Measurements from ENCODE around the gene LRG1.

Gene LRG1, protein sequence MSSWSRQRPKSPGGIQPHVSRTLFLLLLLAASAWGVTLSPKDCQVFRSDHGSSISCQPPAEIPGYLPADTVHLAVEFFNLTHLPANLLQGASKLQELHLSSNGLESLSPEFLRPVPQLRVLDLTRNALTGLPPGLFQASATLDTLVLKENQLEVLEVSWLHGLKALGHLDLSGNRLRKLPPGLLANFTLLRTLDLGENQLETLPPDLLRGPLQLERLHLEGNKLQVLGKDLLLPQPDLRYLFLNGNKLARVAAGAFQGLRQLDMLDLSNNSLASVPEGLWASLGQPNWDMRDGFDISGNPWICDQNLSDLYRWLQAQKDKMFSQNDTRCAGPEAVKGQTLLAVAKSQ

DNA sequence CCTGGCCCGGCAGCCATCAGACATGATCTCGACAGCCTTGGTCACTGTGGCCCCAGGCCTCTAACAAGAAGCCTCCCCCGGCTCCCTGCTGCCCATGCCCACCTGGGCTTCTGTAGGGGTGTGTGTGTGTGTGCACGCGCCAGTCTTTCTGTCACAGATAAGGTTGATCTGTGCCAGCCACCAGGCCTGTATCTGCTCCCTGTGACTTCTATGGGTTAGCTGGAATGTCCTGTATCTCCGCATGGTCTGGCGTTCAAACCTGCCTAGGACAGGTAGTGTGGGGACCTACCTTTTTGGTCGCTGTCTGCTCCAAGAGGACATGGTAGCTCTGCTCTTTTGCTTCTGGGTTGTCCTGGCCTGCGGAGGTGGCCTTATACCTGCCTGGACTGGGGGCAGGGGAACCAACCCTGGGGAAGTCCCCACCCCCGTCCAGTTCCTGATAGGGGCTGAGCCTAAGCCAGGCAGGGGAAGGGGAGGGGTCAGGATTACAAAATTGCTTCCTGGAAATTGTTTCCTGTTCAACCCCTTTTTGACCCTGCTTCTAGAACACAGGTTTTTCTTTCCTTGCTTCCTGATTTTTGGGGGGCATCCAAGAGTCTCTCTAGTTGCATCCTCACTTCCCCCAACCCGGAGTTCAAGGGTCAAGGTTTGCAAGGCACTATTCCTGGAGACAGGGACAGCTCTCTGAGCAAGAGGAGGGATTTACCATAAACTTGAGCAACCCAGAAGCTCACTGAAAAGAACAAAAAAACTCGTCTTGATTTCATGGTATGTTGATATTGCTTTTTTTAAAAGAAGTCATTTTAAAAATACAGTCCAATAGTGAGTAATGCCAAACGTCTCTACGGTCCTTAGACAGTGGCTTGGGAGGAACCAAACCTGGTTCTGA, at the start of gene LRG1:
LRG1 (minus strand) TSS at position 344 of the 889 bp plus-strand sequence; CDS start at position 321, 23 bp downstream.
- DNase-seq: no peak

DNA sequence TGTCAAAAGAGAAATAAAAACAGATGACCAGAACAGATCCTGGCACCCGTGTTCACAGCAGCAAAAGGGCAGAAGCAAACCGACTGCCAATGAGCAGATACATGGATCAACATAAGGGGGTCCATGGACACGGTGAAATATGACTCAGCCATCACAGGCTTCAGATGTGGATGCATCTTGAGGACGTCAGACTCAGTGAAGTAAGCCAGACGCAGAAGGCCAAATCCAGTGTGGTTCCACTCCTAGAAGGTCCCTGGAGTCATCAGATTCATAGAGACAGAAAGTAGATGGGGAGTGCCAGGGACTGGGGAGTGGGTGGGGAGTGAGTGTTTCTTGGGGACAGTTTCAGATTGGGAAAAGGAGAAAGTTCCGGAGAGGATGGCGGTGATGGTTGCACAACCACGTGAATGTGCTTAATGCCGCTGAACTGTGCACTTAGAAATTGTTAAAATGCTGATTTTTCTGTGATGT, 48.5 kb upstream of the LRG1 start:
- no peak for DNase-seq

DNA sequence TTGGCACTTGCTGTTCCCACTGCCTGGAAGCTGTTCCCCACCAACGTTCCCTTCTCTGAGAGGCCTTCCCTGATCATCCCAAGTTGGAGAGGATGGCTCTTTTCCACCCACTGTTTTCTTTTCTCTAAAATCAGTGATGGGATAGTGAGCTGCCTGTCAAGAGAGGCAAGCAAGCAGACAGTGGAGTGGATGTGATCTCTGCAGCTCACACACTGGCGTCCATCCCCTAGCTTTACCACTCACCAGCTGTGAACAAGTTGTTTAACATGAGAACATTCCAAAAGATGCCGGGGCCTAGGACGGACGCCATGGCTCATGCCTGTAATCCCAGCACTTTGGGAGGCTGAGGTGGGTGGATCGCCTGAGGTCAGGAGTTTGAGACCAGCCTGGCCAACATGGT, 47.7 kb upstream of the LRG1 start:
- no peak for DNase-seq

DNA sequence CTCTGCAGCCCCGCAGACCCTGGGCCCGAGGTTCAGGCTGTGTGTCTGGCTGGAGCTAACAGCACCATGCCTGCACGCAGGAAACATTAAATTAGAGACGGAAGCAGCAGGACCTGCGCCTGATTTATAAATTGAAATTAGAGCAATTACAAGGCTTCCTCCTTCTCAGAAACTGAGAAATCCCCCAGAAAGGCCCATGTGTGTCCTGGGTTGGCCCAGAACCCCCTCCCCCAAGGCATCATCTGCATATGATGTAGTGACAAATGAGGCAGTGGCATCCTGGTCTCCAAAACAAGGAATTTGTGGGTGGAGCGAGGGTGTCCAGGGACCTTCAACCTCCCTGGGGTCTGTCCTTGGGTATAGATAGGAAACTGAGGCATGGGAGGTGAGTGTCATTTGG, 46.9 kb upstream of the LRG1 start:
- DNase-seq: no peak

DNA sequence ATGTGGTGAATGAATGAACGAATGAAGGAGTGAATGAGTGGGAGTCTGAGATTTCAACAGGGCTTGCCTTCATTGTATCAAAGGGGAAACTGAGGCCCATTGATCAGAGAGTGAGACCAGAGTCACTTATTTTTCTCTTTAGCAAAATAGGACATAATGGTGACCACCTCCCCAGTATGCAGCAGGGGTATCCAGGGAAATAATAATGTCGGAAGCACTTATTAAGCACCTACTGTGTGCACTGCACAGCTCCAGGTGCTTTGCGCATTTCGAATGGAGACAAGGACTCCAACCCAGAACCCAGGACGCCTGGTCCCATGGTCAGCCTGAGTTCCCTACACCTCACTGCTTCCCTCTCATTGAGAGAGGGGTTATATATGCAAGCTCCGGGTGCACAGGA, 46.4 kb upstream of the LRG1 start:
- DNase-seq: no peak

DNA sequence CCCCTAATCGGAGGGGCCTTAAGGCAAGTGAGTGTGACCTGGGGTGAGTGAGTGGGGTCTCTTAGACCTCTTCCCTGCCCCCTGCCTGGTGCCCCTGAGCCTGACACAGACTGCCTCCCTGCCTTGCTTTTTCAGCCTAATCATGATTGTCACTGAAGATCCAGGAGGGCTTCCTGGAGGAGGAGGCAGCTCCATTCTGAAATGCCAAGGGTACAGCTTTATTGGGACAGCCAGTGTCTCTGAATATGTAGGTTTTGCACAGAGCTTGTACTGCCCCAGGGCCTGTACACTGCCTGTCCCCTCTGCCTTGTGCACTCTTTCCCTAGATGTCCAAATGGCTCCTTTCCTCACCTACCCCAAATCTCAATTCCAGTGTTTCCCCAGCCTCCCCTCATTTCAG, 45.7 kb upstream of the LRG1 start:
- DNase-seq: no peak

DNA sequence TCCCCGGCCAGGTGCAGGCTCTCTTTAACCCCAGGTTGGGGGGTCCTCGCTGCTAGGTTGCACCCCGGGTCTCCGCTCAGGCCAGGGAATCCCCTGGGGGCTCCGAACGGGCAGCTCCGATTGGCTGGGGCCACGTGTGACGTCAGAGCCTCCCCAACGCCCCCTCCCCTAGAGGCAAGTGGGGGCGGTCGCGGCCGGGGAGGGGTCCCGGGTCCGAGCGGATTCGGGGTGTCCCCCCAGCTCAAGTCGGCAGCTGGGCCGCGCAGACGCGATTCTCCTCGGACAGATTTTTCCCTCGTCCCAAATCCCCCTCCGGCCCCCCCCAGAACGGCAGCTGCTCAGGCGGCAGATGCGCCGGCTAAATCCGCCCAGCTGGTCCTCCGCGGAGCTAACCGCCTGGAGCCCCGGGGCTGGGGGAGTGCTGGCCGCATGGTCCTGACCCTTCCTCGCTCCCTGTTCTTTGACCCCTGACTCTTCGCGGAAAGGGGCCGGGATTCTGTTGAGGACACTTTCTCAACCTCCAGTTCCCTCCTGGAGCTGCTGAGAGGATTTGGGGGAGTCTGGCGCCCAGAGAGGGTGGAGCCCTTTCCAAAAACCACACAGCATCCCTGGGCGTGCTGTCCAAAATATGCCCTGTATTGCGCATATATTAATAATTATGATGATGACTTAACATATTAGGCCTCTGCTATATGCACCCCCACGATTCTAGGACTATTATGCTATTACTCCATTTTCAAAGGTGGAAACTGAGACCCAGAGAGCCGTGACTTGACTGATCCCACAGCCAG, 45.0 kb upstream of the LRG1 start:
- DNase-seq: no peak

DNA sequence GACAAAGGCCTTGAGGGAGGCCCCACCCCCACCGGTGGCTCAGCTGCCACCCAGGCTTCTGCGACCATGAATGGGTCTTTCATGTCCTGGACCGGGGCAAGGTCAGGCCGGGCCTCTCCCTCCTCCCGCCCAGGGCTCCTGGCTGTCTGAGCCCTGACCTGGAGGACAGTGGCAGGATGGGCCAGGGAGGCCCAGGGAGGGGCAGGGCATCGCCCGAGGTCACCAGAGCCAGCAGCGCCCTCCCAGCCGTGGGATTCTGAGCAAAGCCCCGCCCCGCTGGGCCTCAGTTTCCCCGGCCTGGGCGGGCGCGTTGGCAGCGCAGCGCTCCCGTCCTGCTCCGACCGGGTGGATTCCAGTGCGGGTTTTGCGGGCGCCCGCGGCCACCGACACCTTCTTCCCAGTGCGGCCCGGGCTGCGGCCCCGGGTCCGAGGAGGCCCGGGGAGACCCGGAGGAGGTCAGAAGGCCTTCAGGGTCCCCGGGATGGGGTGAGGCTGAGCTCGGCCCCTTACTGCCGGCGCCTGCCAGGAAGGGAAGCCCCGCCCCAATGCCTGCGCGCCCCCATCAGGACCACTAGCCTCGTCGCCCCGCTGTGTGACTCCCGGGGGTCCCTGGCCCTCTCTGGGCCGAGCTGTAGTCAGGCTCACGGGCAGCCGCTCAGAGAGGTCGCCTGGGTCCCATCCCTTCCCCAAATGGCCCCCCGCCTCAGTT, 44.3 kb upstream of the LRG1 start:
- no peak for DNase-seq

DNA sequence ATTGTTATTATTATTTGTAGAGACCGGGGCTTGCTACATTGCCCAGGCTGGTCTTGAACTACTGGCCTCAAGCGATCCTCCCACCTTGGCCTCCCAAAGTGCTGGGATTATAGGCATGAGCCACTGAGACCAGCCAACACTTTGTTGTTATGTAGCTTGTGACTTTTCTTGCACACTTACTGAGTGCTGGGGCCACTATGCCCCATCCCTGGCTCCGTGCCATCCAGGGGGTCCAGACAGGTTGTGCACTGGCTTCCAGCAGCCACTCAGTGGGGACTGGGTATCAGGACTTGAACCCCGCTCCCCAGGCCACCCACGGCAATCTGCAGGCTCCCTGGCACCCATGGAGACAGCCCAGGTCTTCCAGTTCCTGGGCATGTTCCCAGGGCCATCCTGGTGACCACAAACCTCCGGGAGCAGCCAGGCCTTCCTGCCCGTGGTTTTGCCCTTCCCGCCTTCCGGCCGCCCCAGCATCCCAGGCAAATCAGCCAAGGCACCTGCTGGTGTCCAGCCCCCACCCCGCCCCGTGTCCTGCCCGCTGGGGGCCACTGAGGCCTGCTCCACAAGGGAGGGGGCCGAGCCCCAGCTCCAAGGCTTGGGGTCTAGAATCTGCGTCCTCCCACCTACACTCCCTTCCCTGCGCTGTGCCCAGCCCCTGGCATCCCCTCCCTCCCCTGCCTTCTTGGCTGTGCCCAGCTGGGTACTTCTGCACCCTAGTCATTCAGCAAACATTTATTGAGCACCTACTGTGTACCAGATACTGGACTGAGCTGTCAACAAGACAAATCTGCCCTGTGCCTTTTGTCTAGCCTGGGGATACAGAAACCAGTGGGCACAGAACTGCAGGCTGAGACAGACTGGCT, 43.4 kb upstream of the LRG1 start:
- DNase-seq: no peak

DNA sequence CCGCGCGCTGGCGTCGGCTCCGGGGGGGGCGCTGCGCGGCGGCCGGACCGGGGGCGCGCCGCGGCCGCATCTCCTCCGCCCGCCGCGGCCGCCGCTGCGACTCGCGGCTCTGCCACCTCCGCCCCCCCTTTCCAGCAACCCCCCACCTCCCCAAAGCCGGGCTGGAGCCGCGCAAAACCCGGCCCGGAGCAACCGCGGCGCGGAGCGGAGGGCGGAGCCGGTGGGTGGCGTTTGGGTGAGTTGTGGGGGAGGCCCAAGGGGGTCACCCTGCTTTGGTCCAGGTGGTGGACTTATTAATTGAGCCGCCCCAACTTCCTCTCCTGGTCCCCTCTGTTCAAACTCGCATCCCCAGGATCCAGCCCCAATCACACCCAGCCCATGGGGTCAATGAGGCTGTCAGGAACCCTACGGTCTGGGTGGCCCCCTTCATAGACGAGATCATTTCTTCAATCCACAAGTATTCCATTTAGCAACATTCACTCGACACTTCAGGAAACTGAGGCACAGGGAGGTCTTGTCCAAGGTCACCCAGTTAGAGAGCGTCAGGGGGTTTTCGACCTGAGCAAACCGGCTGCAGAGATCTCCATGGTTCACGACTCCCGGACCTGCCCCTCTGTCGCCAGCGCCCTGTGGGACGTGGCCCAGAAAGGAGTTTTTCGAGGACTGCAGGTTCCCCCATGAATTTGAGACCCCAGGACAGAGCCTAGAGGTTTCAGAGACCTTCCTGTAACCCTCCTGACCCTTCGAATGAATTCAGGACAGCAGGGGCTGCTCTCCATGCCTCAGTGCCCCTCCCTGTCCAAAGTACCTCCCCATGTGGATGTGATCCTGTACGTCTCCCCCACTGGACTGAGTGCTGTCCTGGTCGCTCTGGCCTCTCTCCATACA, 42.1 kb upstream of the LRG1 start:
- no peak for DNase-seq

DNA sequence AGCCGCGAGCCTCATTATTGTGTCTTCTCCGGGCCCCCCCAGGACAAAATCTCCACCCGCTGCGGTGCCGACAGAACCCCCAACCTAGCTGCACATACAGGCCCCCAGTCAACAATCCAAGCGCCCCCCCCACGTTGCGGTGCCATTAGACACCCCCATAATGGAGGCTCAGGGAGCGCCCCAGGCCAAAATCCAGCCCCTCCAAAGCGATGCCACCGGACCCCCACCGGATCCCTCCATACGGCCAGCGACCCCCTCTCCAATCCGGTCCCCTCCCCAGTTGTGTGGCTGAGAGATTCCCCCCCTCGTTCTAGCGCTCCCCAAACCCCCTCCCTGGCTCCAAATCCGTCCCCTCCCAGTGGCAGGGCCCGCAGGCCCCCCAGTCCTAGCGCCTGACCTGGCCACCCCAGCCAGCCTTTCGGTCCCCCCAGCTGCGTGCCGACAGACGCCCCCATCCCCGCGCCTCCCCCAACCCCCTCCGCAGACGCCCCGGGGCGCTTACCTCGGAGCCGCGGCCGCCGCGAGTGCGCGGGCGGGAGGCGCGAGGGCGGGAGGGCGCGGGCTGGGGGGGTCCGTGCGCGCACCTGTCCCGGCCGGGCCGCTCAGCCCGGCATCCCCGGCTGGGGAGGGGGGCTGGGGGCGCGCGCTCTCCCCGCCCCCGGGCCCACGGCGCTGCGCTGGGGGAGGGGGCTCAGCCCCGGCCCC, 41.3 kb upstream of the LRG1 start:
- DNase-seq: no peak

DNA sequence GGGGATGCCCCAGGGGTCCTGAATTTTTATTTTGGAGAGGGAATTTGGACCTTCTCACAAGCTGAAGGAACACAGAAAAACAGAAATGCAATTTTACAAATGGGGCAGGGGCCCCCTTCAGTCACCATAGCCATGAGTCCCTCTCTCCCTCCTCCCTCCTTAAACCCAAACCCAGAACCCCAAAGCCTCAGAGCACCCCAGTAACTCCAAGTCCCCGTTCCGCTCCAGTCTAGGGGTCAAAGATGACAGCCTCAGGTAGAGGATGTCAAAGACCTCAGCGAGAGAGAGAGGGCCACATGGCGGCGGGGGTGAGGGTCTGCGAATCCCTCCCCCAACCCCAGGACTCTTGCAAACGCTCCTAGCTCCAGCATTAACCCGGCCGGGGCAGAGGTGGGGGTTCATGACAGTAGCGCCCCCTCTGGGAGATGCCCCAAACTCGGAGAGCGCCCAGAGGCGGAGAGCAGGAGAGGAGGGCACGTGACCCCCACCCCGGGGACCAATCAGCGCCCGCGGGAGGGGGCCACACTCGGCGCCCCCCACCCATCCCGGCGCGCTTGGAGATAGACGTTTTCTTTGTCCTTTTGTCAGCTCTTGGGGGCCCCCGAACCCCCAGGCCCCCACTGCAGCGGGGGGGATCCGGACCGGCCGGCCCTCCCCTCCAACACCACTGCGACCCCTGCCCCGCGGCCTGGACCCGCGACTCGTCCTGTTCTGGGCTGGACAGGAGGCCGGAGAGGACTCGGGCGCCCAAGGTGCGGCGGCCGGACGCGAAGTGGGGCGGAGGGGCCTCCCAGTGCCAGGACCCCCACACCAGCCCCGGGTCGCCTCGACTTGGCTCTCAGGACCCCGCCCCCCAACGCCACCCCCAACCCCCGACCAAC, 40.4 kb upstream of the LRG1 start:
- DNase-seq: peak; percentile 16

DNA sequence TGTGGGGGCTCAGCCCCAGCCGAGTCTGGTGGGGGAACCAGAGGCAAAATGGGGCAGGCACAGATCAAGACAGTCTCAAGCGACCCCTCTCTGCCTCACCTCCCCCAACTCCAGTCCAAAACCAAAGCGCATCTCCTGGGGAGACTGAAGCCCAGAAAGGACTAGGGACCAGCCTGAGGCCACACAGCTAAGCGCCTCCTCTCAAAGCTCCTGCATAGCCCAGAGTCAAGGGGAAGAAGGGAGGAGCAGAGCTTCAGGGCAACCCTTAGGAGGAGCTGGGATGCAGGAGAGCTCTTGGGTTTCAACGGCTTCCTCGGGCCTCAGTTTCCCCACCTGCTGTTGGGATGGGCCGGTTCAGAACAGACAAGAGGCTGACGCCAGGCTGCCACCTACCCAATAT, 39.6 kb upstream of the LRG1 start:
- no peak for DNase-seq

DNA sequence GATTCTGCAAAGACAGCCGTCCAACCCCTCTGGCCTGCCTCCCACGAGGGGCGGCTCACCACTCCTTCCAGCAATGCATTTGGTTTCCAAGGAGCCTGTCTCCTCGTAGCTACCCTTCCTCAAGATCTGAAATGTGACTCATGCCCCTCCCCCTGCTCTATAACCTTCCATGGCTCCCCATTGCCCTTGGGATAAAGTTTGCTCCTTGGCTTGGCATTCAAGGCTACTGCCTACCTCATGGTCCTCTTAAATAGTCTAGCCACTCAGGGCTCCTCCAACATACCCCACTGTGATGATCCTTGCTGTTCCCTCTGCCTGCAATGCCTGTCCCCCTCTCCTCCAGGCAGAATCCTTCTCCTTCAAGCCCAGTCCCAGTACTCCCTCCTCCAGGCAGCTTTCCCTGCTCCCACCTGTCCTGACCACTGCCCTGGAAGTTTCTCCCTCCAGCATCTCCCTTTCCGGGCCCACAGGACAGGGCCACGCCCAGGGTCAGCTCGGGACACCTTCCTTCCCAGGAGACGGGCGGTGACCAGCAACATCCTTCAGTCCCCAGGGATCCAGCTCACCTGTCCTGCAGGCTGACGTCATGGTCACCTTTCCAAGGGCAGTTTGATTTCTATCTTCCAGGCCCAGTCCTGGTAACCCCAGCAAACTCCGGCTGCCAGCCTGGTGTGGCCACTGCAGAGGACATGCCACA, 38.9 kb upstream of the LRG1 start:
- DNase-seq: no peak

DNA sequence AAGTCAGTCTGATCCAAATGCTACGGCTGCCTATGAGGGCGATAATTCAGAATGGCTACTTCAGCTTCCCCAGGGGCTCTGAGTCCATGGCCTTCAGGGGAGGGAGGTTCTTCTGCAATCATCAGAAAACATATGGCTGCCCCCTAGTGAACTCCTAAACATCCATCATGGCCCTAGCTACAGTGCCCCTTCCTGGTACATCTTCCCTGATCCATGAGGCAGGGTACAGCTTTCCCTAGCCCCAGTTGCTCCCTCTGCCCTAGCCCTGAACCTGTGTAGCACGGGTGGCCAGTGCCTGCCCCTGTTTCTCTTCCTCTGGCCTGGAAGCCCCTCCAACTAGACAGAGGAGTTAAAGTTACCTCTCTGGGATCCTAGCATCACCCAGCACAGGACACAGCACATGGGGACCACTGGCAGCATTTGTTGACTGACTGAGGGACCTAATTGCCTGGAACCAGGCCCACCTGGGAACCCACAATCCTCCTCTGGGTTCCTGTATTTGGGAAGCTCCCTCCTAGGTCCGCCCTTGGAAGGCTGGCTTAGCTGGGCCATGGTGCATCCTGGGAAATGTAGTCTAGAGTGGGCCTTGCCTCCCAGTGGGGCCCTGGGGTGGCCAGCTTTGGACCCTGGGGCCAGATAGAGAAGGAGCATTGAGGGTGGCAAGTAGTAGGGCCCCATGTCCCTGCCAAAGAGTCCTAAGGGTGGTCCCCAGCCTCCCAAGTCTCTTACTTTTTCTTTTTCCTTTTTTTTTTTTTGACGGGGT, 37.4 kb upstream of the LRG1 start:
- DNase-seq: no peak

DNA sequence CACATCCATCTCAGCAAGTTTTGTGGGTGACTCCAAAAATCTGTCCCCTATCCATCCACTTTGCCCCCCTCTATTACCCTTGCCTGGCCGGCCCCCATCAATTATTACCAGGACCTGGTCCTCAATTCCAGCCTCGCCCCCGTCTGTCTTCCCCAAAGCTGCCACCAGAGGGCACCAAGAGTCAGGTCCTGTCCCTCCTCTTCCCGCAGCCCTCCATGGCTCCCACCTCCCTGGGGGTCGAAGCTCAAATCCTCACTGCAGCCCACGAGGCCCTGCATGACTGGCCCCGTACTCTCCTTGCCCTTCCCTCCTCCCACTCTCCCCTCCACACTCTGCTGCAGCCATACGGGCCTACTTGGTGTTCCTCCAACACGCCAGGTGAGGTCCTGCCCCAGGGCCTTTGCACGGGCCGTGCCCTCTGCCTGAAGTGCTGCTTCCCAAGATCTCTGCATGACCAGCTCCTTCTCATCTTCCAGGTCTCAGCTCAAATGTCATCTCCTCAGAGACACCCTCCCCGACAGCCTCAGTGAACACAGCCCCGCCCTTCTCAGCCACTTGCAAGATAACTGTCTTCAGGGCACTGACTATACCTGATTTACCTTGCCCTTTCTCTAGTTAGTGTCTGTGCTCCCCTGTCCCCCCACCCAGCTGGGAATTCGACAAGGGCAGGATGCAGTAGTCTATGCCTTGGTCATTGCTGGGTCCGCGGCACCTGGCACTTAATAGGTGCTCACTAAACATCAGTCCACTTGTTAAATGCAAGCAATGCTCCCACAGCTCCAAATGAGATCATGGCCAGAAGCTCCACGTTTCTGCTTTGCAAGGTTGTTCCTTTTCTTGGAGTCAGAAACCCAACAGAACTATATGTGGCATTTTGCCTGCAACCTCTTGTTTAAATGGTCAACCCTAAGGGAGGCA, 36.4 kb upstream of the LRG1 start:
- no peak for DNase-seq
